Endodermal cell (in vitro differentiated cells): ENCODE data around the gene COL18A1. TPM values are rescaled to one million over a fixed set of nuclear protein-coding genes. Genes with fewer than 3 reads are reported as not detected.

Experiments used
- DNase-seq: peaks from one replicate; pipeline ENCODE4 v3.0.0-alpha.2; 2017
- H3K27ac ChIP-seq: 2 replicates; pipeline ENCODE4 v1.5.1; 2013; ENCODE audit warnings: mild to moderate bottlenecking, low read depth, low read length, moderate library complexity
- H3K27me3 ChIP-seq: 2 replicates; pipeline ENCODE4 v1.6.1; 2013; ENCODE audit warnings: mild to moderate bottlenecking, low read length, moderate library complexity; ENCODE audit not compliant: insufficient read depth, control insufficient read depth, poor library complexity, severe bottlenecking
- H3K36me3 ChIP-seq: 2 replicates; pipeline ENCODE4 v1.7.0; 2013; ENCODE audit warnings: mild to moderate bottlenecking, low read length, moderate library complexity; ENCODE audit not compliant: control insufficient read depth, insufficient read depth
- H3K4me1 ChIP-seq: one replicate; pipeline ENCODE4 v1.7.0; 2013; ENCODE audit warnings: low read length; ENCODE audit not compliant: control insufficient read depth, insufficient read depth
- H3K4me3 ChIP-seq: 2 replicates; pipeline ENCODE4 v1.5.1; 2013; ENCODE audit warnings: mild to moderate bottlenecking, low read length, moderate library complexity
- H3K9ac ChIP-seq: 2 replicates; pipeline ENCODE4 v1.6.1; 2013; ENCODE audit warnings: mild to moderate bottlenecking, low read length, moderate library complexity; ENCODE audit not compliant: poor library complexity, severe bottlenecking; ENCODE audit errors: extremely low read depth
- H3K9me3 ChIP-seq: 2 replicates; pipeline ENCODE4 v1.6.1; 2013; ENCODE audit warnings: mild to moderate bottlenecking, low read length, moderate library complexity; ENCODE audit not compliant: control insufficient read depth
- H3K27ac Mint-ChIP-seq: 2 replicates; pipeline ENCODE4 v1.8.0; 2020; ENCODE audit warnings: mixed read lengths
- H3K27me3 Mint-ChIP-seq: 2 replicates; pipeline ENCODE4 v1.8.0; 2021; ENCODE audit warnings: mild to moderate bottlenecking, mixed read lengths; ENCODE audit not compliant: insufficient read depth
- H3K36me3 Mint-ChIP-seq: 2 replicates; pipeline ENCODE4 v1.8.0; 2020; ENCODE audit warnings: low read depth, mixed read lengths
- H3K4me1 Mint-ChIP-seq: 2 replicates; pipeline ENCODE4 v1.8.0; 2020; ENCODE audit warnings: mixed read lengths
- H3K4me3 Mint-ChIP-seq: 2 replicates; pipeline ENCODE4 v1.8.0; 2020; ENCODE audit warnings: mild to moderate bottlenecking, moderate library complexity, mixed read lengths
- H3K9me3 Mint-ChIP-seq: 2 replicates; pipeline ENCODE4 v1.8.0; 2020; ENCODE audit warnings: mild to moderate bottlenecking, mixed read lengths
- CTCF ChIP-seq: fragments of 200-600 bp; sonication (generic); conservative IDR thresholded peaks from 2 replicates; pipeline ENCODE4 v1.5.0; 2021; ENCODE audit warnings: antibody characterized with exemption, mild to moderate bottlenecking
- WGBS, 2 experiments: methylation state at CpG; one replicate each; pipeline versions ENCODE4 v1.1.5 to v1.1.7; 2013; ENCODE audit warnings: missing lambda C conversion rate in 2 of 2, mixed read lengths in 1 of 2; ENCODE audit not compliant: insufficient coverage in 1 of 2, insufficient read length in 1 of 2; 5-methylcytosine and 5-hydroxymethylcytosine counted together
- total RNA-seq, 2 donors: library from RNA; stranded (reverse); fragmentation: NEBNext Ultra II Directional in 1 of 2; extraction: Animal tissue kit (Norgen Biotek cat#: 25700) in 1 of 2; gene quantifications; 2 replicates in 1 of 2; 3 replicates in 1 of 2; pipeline ENCODE4 v1.2.1, GENCODE V29; 2021

COL18A1 gene
- total RNA-seq, 2 donors from 2014 or later = 332 to 398 TPM

GRCh38 chr21:45478816-45479669 lies 74.1 kb downstream of the COL18A1 start:
- no peak for DNase-seq
- H3K9ac ChIP-seq = no peak overlapping the region
- H3K4me1 ChIP-seq = peaks cover 6% of the 10 kb centered on the region
- no peak overlapping the region for H3K27ac ChIP-seq
- Mint-ChIP-seq H3K9me3 (no peaks in the 10 kb centered on the region), H3K36me3 (peaks cover 57% of the 10 kb centered on the region), H3K27ac (no peak overlapping the region), H3K27me3 (no peaks in the 10 kb centered on the region), H3K4me3 (no peak overlapping the region), H3K4me1 (peaks cover 6% of the 10 kb centered on the region)
- no peaks in the 10 kb centered on the region for H3K27me3 ChIP-seq
- no peaks in the 10 kb centered on the region for H3K9me3 ChIP-seq
- no peak for TF ChIP-seq CTCF
- 92 to 96% methylated on average over 19 to 28 of the region's 31 CpGs for WGBS, 2 experiments
- H3K4me3 ChIP-seq = no peak overlapping the region
- H3K36me3 ChIP-seq = peaks cover 82% of the 10 kb centered on the region

- TF ChIP-seq CTCF = no peak
- Mint-ChIP-seq H3K9me3 (no peaks in the 10 kb centered on the region), H3K36me3 (peaks cover 57% of the 10 kb centered on the region), H3K4me1 (peaks cover 6% of the 10 kb centered on the region), H3K27ac (no peak overlapping the region), H3K4me3 (no peak overlapping the region), H3K27me3 (no peaks in the 10 kb centered on the region)
- Histone ChIP-seq H3K9me3 (no peaks in the 10 kb centered on the region), H3K4me3 (no peak overlapping the region), H3K36me3 (peaks cover 83% of the 10 kb centered on the region), H3K4me1 (peaks cover 6% of the 10 kb centered on the region), H3K27ac (no peak overlapping the region), H3K27me3 (no peaks in the 10 kb centered on the region), H3K9ac (no peak overlapping the region)
- DNase-seq = no peak
- whole genome bisulfite sequencing, 2 experiments = 96 to 99% methylated on average over 25 to 37 of the region's 37 CpGs
Observed at GRCh38 chr21:45479691-45480675, 75.0 kb downstream of the COL18A1 start.

GRCh38 chr21:45480701-45481500 lies 75.9 kb downstream of the COL18A1 start:
- H3K9me3 ChIP-seq = no peaks in the 10 kb centered on the region
- no peak for DNase-seq
- Mint-ChIP-seq H3K9me3 (no peaks in the 10 kb centered on the region), H3K27me3 (no peaks in the 10 kb centered on the region), H3K4me1 (peaks cover 6% of the 10 kb centered on the region), H3K27ac (no peak overlapping the region), H3K36me3 (peaks cover 56% of the 10 kb centered on the region), H3K4me3 (no peak overlapping the region)
- H3K4me3 ChIP-seq = no peak overlapping the region
- H3K36me3 ChIP-seq = peaks cover 82% of the 10 kb centered on the region
- TF ChIP-seq CTCF = no peak
- 97 to 98% methylated on average over 26 to 35 of the region's 35 CpGs for WGBS, 2 experiments
- no peaks in the 10 kb centered on the region for H3K27me3 ChIP-seq
- H3K9ac ChIP-seq = no peak overlapping the region
- no peak overlapping the region for H3K27ac ChIP-seq
- peaks cover 6% of the 10 kb centered on the region for H3K4me1 ChIP-seq
